HepG2 (cell line): ENCODE measurements around the gene LACTBL1. TPM values are rescaled to one million over a fixed set of nuclear protein-coding genes. Genes with fewer than 3 reads are reported as not detected.
"Not testable (repeated sequence)": the region's sequence is repeated elsewhere in the genome, so short reads cannot be mapped to it uniquely, and the experiment has no call there.

ENCODE experiments used
- ATAC-seq: fragments of 200-7000 bp; cut with Tn5 transposase; 3 replicates; pipeline ENCODE4 v1.9.1; 2020; ENCODE audit warnings: mild to moderate bottlenecking, moderate library complexity
- BruUV-seq: library from RNA; stranded (reverse); fragments of 400-500 nt; replicated peaks from 2 replicates; lab custom pipeline; 2021; lab: Mats Ljungman, UMichigan
- CTCF ChIA-PET: fragments of 300-600 bp; formaldehyde crosslinking; extraction: SDS; loops from one replicate; lab custom pipeline; 2021; ENCODE audit warnings: low total read pairs, inconsistent platforms, low intra/inter-chr PET ratio; lab: Yijun Ruan, JAX
- POLR2A ChIA-PET: fragments of 350-600 bp; sonication (Branson Sonifier 250); formaldehyde crosslinking; loops from one replicate; lab custom pipeline; 2020; ENCODE audit warnings: antibody characterized with exemption, inconsistent platforms; lab: Yijun Ruan, JAX
- DNase-seq: peaks from one replicate; pipeline ENCODE4 v3.0.0-alpha.2; 2015; ENCODE audit warnings: low spot score
- FAIRE-seq: peaks from 3 replicates; lab custom pipeline; 2011; peaks lifted over from hg19 to GRCh38; lab: Jason Lieb, UNC
- H2AFZ ChIP-seq: one replicate; pipeline ENCODE4 v1.6.1; 2011; ENCODE audit warnings: low read length, inconsistent platforms
- H3K27ac ChIP-seq: fragments of 300-600 bp; 3 replicates; pipeline ENCODE4 v1.8.0; 2011; ENCODE audit warnings: mixed run types, mild to moderate bottlenecking, mixed read lengths, low read length, inconsistent platforms; ENCODE audit not compliant: insufficient read depth; ENCODE audit errors: extremely low read length
- H3K27me3 ChIP-seq, 2 experiments: fragments of 200-600 bp in 1 of 2; 2 replicates in 1 of 2; 3 replicates in 1 of 2; pipeline versions ENCODE4 v1.6.0 to v1.8.0; 2011; ENCODE audit warnings: low read length in 2 of 2, mild to moderate bottlenecking in 2 of 2, moderate library complexity in 2 of 2, inconsistent platforms in 1 of 2; ENCODE audit not compliant: insufficient read depth in 2 of 2, control insufficient read depth in 1 of 2
- H3K36me3 ChIP-seq, 2 experiments: fragments of 200-600 bp in 1 of 2; replicated peaks in 1 of 2; 2 replicates in 1 of 2; 3 replicates in 1 of 2; pipeline versions ENCODE4 v1.5.1 to v1.8.0; 2011; ENCODE audit warnings: low read length in 2 of 2, inconsistent platforms in 1 of 2; ENCODE audit not compliant: insufficient read depth in 2 of 2, control insufficient read depth in 1 of 2
- H3K4me1 ChIP-seq: 2 replicates; pipeline ENCODE4 v1.5.1; 2012; ENCODE audit warnings: low read length, inconsistent platforms; ENCODE audit not compliant: insufficient read depth
- H3K4me2 ChIP-seq: 2 replicates; pipeline ENCODE4 v1.6.0; 2011; ENCODE audit warnings: low read depth, low read length, inconsistent platforms
- H3K4me3 ChIP-seq, 3 experiments: fragments of 200-600 bp in 1 of 3; sonication (generic), shearing (Covaris generic) in 1 of 3; replicated peaks in 1 of 3; 2 replicates each; pipeline ENCODE4 v1.5.1; 2011 to 2016; ENCODE audit warnings: low read length in 3 of 3, inconsistent platforms in 2 of 3, low read depth in 2 of 3, mild to moderate bottlenecking in 2 of 3, control low read depth in 1 of 3, mixed read lengths in 1 of 3; ENCODE audit not compliant: insufficient read depth in 1 of 3
- H3K79me2 ChIP-seq: one replicate; pipeline ENCODE4 v1.6.1; 2011; ENCODE audit warnings: low read length, inconsistent platforms; ENCODE audit not compliant: insufficient read depth
- H3K9ac ChIP-seq: 2 replicates; pipeline ENCODE4 v1.6.0; 2011; ENCODE audit warnings: mild to moderate bottlenecking, low read depth, low read length, inconsistent platforms; ENCODE audit not compliant: insufficient read depth
- H3K9me3 ChIP-seq: 2 replicates; pipeline ENCODE4 v1.5.1; 2012; ENCODE audit warnings: mild to moderate bottlenecking, low read length
- H4K20me1 ChIP-seq: 2 replicates; pipeline ENCODE4 v1.6.0; 2011; ENCODE audit warnings: inconsistent platforms, mild to moderate bottlenecking, low read length, moderate library complexity; ENCODE audit not compliant: insufficient read depth
- RFX1 ChIP-seq: fragments of 450-650 bp; IDR thresholded peaks from 2 replicates; pipeline ENCODE4 v1.6.1; 2017
- RFX3 ChIP-seq: IDR thresholded peaks from 2 replicates; pipeline ENCODE4 v1.6.1; 2016; ENCODE audit warnings: missing biosample characterization, missing genetic modification reagents
- ZBTB7B ChIP-seq: sonication (generic); formaldehyde crosslinking; IDR thresholded peaks from 2 replicates; pipeline ENCODE4 v1.4.0; 2020; ENCODE audit warnings: missing genetic modification reagents
- WGBS: methylation state at CpG from one replicate; pipeline ENCODE4 v1.1.6; 2017; ENCODE audit warnings: low lambda C conversion rate; 5-methylcytosine and 5-hydroxymethylcytosine counted together
- in situ Hi-C: cut with HindIII; loops from 2 replicates; pipeline ENCODE4 v1.10.0; 2017; ENCODE audit warnings: low pct_unique_long_range_greater_than_20kb; ENCODE audit not compliant: extremely low pct_ligation_motif_present
- intact Hi-C: fragments of 100-400 bp; cut with micrococcal nuclease; formaldehyde crosslinking; loops from one replicate; pipeline ENCODE4 v1.10.0; 2022; ENCODE audit not compliant: unreplicated experiment
- polyA plus RNA-seq, 8 experiments: library from polyadenylated mRNA; depleted of rRNA in 3 of 8; stranded (reverse) in 7 of 8; unstranded in 1 of 8; fragments of >200 nt; fragmentation: Illumina TruSeq in 4 of 8; extraction: Trizol in 4 of 8; gene quantifications; 2 replicates each; pipeline versions ENCODE4 v1.2.1 to v1.2.3, GENCODE V29; 2011 to 2016; ENCODE audit warnings: low read depth in 4 of 8, missing spikeins in 1 of 8, mixed read lengths in 1 of 8; ENCODE audit not compliant: insufficient read depth in 1 of 8
- total RNA-seq, 5 experiments: library from RNA; depleted of rRNA; stranded (reverse); fragments of >200 nt; fragmentation: Illumina TruSeq; extraction: Trizol; gene quantifications; 2 replicates each; pipeline ENCODE4 v1.2.3, GENCODE V29; 2016; ENCODE audit warnings: low read depth in 1 of 5

The LACTBL1 gene
- total and polyA plus RNA-seq, 2 of the 13 experiments (the other 11 are each of a cell fraction or from before 2014, with no cell fraction given): 0.12 to 1.3 TPM

GRCh38 chr1:23013657-23014056 is 41.0 kb upstream of the LACTBL1 start:
- TF ChIP-seq ZBTB7B: no peak
- peak; percentile 47 for TF ChIP-seq RFX1
- TF ChIP-seq RFX3 (CRISPR knock-in tag): 0 out of 2 replicates have a peak, but pooled peaks have one; percentile 31
- no peak overlapping the region for H3K27ac ChIP-seq
- intact Hi-C loops: no loop called here
- no peaks in the 10 kb centered on the region for H4K20me1 ChIP-seq
- POLR2A ChIA-PET: no interaction called here
- peaks cover 0 to 7% of the 10 kb centered on the region in 2 experiments; a peak in 1 of 5 replicates for H3K27me3 ChIP-seq
- H3K4me2 ChIP-seq: no peak overlapping the region
- peaks cover 14% of the 10 kb centered on the region for H3K4me1 ChIP-seq
- ATAC-seq (peak; percentile 41; the same call in 1 of the 3 replicates), DNase-seq (no peak), FAIRE-seq (no peak)
- H2AFZ ChIP-seq: no peak overlapping the region
- no peak overlapping the region for H3K4me3 ChIP-seq
- CTCF ChIA-PET: no interaction called here
- in situ Hi-C loops: no loop called here
- no TSS peak for BruUV-seq
- H3K9me3 ChIP-seq: no peaks in the 10 kb centered on the region
- H3K36me3 ChIP-seq: no peaks in the 10 kb centered on the region
- no peaks in the 10 kb centered on the region for H3K79me2 ChIP-seq
- H3K9ac ChIP-seq: no peak overlapping the region
- WGBS: 47% methylated on average over 3 of the region's 3 CpGs

DNA sequence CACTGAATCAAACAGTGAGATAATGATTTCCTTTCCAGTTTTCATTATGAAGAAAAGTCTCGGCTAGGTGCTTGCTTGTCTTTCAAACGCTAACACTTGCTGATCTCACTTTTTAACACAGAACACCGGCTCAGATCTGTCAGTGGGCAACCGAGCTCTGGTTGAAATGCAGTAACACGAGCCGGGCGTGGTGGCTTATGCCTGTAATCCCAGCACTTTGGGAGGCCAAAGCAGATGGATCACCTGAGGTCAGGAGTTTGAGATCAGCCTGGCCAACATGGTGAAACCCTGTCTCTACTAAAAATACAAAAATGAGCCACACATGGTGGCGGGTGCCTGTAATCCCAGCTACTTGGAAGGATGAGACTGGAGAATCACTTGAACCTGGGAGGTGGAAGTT is 37.4 kb upstream of the LACTBL1 start:
- 60% methylated on average over 8 of the region's 8 CpGs for WGBS
- BruUV-seq, ATAC-seq, H3K4me1 ChIP-seq, H3K27ac ChIP-seq, H3K4me3 ChIP-seq, intact Hi-C loops, in situ Hi-C loops, H4K20me1 ChIP-seq, H3K9ac ChIP-seq, H3K9me3 ChIP-seq, H3K36me3 ChIP-seq, FAIRE-seq, DNase-seq, H3K79me2 ChIP-seq, CTCF ChIA-PET: not testable (repeated sequence)
- POLR2A ChIA-PET: interaction anchor here (0.8 kb wide), 1 partner anchor 10 kb away, joined by 3 read pairs; no protein-coding TSS in a partner anchor
- H3K4me2 ChIP-seq: peak overlapping the region; percentile 27; the same call in 1 of the 2 replicates
- H3K27me3 ChIP-seq: peaks cover 0 to 13% of the 10 kb centered on the region in 2 experiments; a peak in 1 of 5 replicates
- peak overlapping the region; percentile 42 for H2AFZ ChIP-seq
